Neuron (in vitro differentiated cells): ENCODE results near the gene PROP1.
"Not testable (repeated sequence)": the region's sequence is repeated elsewhere in the genome, so short reads cannot be mapped to it uniquely, and the experiment has no call there.

Experiments
- H2AFZ ChIP-seq: one replicate; pipeline ENCODE4 v1.6.1; 2013; ENCODE audit warnings: low read depth, mild to moderate bottlenecking, inconsistent platforms, low read length, moderate library complexity
- H3K27me3 ChIP-seq: one replicate; pipeline ENCODE4 v1.6.1; 2013; ENCODE audit warnings: low read length; ENCODE audit not compliant: insufficient read depth
- H3K36me3 ChIP-seq: one replicate; pipeline ENCODE4 v1.6.1; 2013; ENCODE audit warnings: low read length; ENCODE audit not compliant: insufficient read depth
- H3K4me1 ChIP-seq: one replicate; pipeline ENCODE4 v1.6.1; 2013; ENCODE audit warnings: low read length; ENCODE audit not compliant: insufficient read depth
- H3K4me3 ChIP-seq: 2 replicates; pipeline ENCODE4 v1.5.1; 2013; ENCODE audit warnings: mild to moderate bottlenecking, low read length, moderate library complexity
- H3K9me3 ChIP-seq: one replicate; pipeline ENCODE4 v1.6.1; 2013; ENCODE audit warnings: low read length

Gene PROP1

DNA sequence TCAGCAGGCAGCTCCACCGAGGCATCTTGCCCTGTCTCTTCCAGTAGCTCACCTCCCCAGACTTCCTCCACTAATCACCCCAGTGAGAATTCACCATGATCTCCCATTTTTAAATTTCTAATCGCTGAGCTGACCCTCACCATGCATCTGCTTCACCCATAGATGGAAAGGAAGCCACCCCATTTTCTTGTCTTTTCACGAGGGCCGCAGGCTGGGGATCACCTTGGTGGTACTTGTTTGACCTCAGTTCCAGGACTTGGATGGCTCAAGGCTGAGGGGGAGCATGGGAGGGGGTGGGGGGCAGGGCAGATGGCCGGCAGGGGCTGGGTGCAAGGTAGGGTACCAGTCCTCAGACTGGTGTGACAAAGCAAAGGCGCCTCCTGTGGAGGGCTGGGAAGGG lies 3.6 kb downstream of the PROP1 start:
- Histone ChIP-seq H3K4me3 (no peak overlapping the region), H3K27me3 (peaks cover 18% of the 10 kb centered on the region), H3K36me3 (no peaks in the 10 kb centered on the region), H3K4me1 (no peaks in the 10 kb centered on the region), H3K9me3 (no peaks in the 10 kb centered on the region), H2AFZ (no peak overlapping the region)

DNA sequence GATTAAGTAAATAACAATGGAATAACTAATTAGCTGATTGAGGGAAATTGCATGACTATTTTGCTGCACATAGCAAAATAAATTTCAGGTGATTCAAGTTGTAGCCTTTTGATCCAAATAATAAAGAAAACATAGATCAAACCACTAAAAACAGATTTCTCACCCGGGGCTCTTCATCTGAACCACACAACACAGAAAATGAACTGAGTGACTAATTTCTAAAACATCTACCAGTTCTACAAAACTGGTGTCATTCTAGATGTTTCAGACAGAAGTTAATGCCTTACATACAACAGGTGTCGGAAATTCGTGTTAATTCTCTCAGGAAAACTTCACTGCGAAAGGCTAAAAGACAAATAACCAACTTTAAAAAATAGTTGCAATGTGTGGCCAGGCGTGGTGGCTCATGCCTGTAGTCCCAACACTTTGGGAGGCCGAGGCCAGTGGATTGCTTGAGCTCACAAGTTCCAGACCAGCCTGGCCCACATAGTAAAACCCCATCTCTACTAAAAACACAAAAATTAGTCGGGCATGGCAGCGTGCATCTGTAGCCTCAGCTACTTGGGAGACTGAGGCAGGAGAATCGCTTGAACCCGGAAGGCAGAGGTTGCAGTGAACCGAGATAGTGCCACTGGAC lies 6.9 kb downstream of the PROP1 start:
- H3K36me3 ChIP-seq = no peaks in the 10 kb centered on the region
- H3K9me3 ChIP-seq = no peaks in the 10 kb centered on the region
- H3K4me3 ChIP-seq = no peak overlapping the region
- H2AFZ ChIP-seq = no peak overlapping the region
- no peaks in the 10 kb centered on the region for H3K27me3 ChIP-seq
- H3K4me1 ChIP-seq = no peaks in the 10 kb centered on the region

DNA sequence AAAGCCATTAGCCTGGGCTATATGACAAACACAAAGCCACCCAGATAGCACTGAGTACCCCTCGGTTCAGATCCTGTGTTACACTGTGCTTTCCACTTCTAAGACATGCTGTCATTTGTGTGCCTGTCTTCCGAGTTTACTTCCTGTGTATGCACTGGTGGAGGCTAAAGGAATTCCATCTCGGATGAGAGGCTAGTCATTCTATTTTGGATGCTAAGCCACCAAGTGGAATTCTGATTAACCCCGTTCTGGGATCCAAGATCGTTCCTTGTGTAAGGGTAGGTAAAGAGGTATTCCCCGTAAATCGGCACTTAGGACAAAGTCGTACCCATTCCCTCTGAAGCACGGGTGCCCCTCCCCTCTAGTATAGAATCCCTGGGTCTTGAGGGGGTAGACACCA lies 8.7 kb downstream of the PROP1 start:
- Histone ChIP-seq H3K36me3 (no peaks in the 10 kb centered on the region), H3K4me1 (no peaks in the 10 kb centered on the region), H3K27me3 (no peaks in the 10 kb centered on the region), H2AFZ (no peak overlapping the region), H3K9me3 (no peaks in the 10 kb centered on the region), H3K4me3 (no peak overlapping the region)

DNA sequence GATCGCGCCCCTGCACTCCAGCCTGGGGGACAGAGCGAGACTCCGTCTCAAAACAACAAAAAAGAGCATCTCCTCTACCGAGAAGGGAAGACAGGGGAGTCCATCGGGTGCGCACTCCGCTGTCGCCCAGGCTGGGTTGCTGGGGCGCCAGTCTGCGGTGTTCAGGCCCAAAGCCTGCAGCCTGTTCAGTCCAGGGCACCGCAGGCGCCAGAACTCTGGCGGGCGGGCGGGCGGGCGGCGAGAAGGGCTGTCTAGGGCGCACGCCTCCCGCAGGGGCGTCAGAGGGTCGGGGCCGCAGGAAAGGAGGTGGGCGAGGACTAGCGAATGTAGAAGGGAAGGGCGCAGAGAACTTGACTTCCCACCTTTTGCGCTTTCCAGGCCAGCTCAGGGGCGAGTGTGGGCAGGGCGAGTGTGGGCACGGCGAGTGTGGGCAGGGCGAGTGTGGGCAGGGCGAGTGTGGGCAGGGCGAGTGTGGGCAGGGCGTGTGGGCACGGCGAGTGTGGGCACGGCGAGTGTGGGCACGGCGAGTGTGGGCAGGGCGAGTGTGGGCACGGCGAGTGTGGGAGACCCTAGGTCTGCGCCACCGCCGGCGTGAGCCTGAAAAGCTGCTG lies 10.5 kb downstream of the PROP1 start:
- H3K4me1 ChIP-seq = no peaks in the 10 kb centered on the region
- no peak overlapping the region for H3K4me3 ChIP-seq
- H3K27me3 ChIP-seq = no peaks in the 10 kb centered on the region
- no peaks in the 10 kb centered on the region for H3K36me3 ChIP-seq
- no peaks in the 10 kb centered on the region for H3K9me3 ChIP-seq
- no peak overlapping the region for H2AFZ ChIP-seq

DNA sequence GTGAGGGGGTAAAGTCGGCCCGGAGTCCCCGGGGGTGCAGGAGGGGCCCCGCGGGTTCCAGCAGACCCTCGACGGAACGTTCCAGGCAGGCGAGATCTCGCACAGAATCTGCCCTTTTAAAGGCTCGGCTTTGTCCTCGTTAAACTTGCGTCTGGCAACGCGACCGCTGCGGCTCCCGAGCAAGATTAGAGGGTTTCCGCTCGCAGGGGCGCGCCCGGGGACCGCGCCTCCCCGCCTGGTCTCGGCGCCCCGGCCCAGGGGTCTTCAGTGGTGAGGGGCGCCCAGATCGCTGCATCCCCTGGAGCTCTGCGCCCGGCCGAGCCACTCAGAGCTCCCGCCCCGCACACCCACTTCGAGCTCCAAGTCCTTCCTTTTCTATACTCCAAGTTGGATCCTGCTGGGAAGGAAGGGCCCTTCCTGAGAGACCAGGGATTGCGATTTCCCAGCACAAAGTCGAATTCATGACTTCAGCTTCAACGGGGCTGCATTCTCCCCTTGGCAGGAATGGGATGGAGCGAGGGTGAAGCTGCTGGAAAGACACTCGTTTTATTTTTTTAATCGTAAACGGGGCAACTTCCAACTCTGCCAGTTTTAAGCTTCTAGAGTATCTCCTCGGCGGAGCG lies 11.3 kb downstream of the PROP1 start:
- Histone ChIP-seq H3K27me3 (no peaks in the 10 kb centered on the region), H3K4me1 (no peaks in the 10 kb centered on the region), H3K4me3 (no peak overlapping the region), H2AFZ (no peak overlapping the region), H3K36me3 (no peaks in the 10 kb centered on the region), H3K9me3 (no peaks in the 10 kb centered on the region)

DNA sequence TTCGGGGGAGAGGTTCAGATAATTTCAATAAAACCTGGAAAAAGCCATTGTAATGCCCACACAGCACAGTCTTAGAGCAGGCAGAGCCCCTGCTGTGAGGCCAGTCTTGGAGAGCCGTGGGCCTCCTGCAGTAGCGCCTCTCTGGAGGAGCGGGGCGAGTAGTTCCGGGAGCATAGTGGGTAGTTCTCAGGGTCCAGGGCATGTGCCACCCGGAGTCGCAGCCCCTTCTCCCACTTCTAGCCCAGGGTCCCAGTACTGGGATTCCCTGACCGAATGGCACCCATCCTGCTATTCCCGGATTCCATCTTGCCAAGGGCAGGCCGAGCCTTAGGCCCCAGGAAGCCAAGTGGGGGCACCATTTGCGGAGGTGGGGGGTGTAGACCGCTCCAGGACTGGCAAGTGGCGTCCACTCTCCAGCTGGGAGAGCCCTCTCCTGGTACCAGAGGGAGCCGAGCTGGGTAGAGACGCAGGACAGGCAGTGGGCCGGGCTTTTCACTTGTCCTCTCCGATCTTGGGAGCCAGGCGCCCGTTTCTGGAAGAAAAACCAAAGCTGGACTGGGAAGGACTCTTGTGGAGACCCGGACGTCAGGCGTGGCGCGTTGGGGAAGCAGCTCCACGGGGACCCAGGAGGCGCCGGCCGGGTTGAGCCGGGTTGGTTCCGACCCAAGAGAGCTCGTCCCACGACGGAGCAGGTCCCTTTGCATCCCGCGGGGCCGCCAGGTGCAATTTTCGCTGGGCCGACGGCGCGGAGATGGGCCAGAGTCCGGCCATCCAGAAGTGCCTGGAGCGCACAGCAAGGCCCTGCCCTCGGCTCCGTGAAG lies 12.1 kb downstream of the PROP1 start:
- no peak overlapping the region for H2AFZ ChIP-seq
- H3K36me3 ChIP-seq = no peaks in the 10 kb centered on the region
- H3K4me1 ChIP-seq = no peaks in the 10 kb centered on the region
- H3K9me3 ChIP-seq = no peaks in the 10 kb centered on the region
- H3K27me3 ChIP-seq = no peaks in the 10 kb centered on the region
- no peak overlapping the region for H3K4me3 ChIP-seq

DNA sequence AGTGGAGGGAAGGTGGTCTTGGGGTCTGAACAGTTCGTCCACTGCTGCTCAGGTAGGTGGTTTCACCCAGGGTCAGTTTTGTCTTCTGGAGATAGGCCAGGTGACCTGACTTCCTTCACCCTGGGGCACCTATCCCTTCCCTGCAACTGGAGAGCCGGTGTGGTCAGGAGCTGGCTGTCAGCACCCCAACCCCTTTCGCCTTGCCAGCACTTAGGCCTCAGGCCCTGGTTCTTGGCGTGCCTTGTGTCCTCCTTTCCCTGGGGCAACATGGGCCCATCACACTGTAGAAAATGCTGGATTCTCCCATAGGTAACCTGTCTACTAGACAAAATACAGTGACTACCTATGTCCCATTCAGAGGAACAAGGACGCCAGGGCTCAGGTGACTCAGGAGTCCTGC lies 13.1 kb downstream of the PROP1 start:
- H3K9me3 ChIP-seq = no peaks in the 10 kb centered on the region
- no peak overlapping the region for H2AFZ ChIP-seq
- no peak overlapping the region for H3K4me3 ChIP-seq
- H3K27me3 ChIP-seq = no peaks in the 10 kb centered on the region
- peaks cover 4% of the 10 kb centered on the region for H3K4me1 ChIP-seq
- no peaks in the 10 kb centered on the region for H3K36me3 ChIP-seq

DNA sequence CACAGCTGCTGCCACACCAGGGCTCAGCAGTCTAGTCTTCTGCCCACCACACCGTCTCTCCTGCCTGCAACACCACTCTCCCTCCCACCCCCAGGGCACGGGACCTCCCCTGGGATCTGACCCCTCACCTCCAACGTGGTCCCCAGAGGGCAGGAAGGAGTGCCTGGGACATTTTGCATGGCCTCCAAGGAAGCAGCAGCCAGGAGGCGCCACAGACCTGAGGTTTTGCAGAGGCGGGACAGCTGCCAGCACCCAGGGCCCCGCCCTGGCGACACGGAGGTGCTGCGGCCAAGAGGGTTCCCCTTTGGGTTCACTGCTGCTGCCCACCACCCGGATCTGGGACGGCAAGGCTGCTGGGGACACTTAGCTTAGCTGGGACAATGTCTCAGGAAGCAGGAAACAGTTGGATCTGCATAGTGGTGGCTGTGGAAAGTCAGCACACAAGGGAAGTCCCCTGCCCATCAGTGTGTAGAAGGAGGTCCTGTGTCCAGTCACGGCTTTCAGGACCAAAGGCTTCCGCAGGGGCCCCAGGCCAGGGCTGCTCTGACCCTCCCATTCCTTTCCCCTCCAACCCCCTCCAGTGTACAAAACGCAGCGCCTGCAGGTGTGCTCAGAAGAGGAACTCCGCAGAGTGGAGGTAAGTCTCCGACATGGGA lies 13.8 kb downstream of the PROP1 start:
- H3K9me3 ChIP-seq = no peaks in the 10 kb centered on the region
- no peaks in the 10 kb centered on the region for H3K27me3 ChIP-seq
- no peak overlapping the region for H3K4me3 ChIP-seq
- no peaks in the 10 kb centered on the region for H3K36me3 ChIP-seq
- H3K4me1 ChIP-seq = peaks cover 4% of the 10 kb centered on the region
- no peak overlapping the region for H2AFZ ChIP-seq

DNA sequence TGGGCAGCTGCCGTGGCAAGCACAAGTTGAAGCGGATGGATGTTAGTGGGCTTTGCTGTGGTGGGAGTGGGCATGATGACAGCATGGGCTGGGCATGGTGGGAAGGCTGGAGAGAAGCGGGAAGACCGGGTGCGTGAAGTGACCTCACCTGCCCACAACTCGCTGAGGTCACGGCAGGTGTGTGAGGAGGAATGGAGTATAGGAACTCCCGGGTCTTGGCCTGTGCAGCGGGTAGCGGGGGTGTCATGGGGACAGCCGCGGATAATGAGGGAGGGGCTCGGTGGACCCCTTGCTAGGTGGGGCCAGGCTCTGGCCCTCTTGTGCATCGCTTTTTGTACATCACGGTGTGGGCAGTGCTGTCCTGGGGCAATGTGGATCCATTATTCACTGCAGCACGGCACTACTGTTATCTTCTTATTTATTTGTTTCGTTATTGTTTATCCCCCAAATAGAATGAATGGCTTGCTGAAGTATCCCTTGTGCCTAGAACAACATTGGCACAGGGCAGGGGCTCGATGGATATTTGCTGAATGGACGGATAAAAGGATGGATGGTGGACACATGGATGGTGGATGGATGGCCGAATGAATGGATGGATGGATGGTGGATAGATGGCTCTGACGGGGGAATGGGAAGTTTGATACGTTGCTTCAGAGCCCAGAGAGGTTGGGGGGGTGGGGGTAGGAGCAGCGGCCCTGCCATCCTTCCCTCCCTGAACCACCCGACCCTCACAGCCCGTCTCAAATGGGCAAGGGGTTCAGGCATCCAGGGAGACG lies 14.6 kb downstream of the PROP1 start:
- H3K27me3 ChIP-seq = no peaks in the 10 kb centered on the region
- no peaks in the 10 kb centered on the region for H3K36me3 ChIP-seq
- no peaks in the 10 kb centered on the region for H3K9me3 ChIP-seq
- no peak overlapping the region for H2AFZ ChIP-seq
- H3K4me1 ChIP-seq = peaks cover 4% of the 10 kb centered on the region
- H3K4me3 ChIP-seq = no peak overlapping the region

DNA sequence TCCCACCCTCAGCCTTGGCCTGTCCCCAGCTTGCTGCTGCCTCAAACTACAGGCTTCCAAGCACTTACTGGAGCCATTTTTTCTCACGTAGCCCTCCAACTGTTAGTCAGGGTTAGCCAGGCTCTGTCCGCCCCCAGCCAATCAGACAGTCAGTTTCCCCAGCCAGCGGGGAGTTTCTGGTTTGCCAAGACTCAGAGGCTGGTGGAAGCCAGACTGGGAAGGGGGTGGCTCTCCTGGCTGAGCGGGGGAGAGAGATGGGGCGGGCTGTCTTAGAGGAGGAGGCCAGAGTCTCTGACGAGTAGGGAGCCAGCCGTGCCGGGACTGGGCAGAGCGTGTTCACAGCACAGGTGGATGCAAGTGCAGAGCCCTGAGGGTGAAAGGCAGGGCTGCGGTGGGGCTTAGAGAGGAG lies 15.3 kb downstream of the PROP1 start:
- H3K27me3 ChIP-seq = no peaks in the 10 kb centered on the region
- H3K36me3 ChIP-seq = no peaks in the 10 kb centered on the region
- H3K9me3 ChIP-seq = no peaks in the 10 kb centered on the region
- H2AFZ ChIP-seq = no peak overlapping the region
- no peak overlapping the region for H3K4me3 ChIP-seq
- H3K4me1 ChIP-seq = peaks cover 4% of the 10 kb centered on the region

DNA sequence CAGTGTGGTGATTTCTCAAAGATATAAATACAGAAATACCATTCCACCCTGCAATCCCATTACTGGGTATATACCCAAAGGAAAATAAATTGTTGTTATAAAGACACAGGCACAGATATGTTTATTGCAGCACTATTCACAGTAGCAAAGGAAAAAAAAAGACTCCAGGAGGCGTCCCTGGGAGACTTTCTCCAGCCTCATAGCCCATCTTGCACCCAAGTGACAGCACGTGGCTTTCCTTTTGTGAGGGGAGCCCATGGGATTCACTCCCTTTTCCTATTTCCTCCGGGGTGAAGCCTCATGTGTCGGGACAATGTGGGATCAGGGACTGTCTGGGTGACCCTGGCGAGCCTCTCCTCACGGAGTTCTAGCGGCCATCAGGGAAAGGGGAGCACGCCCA lies 18.4 kb downstream of the PROP1 start:
- H3K9me3 ChIP-seq, H3K36me3 ChIP-seq, H3K4me1 ChIP-seq, H2AFZ ChIP-seq, H3K27me3 ChIP-seq, H3K4me3 ChIP-seq: not testable (repeated sequence)

DNA sequence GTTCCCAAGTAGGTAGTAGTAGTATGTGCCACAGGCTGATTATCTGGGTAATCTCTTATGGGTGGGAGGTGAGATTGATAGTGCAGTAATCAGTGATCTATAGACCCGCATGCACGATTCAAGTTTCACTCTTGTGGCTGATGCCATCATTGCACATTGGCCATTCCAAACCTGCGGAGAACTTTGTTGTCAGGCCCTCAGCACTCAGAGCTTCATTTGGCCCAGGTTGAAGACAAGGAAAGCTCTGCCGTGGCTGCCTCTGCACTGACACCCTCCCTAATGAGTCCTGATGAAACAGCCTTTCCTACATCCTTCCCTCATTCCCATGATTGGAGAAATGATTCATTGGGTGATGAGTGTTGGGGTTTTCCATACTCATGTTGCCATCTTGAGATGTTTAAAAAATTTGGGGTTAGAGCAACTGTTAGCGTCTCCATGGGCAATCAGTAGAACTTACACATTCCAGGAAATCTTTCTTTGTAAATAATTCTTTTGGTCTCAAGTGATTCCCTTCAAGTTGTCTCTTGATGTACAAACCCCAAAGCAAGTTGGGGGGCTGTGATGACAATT lies 22.9 kb downstream of the PROP1 start:
- no peaks in the 10 kb centered on the region for H3K4me1 ChIP-seq
- no peak overlapping the region for H3K4me3 ChIP-seq
- H3K27me3 ChIP-seq = no peaks in the 10 kb centered on the region
- no peaks in the 10 kb centered on the region for H3K36me3 ChIP-seq
- H2AFZ ChIP-seq = no peak overlapping the region
- H3K9me3 ChIP-seq = no peaks in the 10 kb centered on the region
